ENCODE measurements around the gene C1orf226.

DNA sequence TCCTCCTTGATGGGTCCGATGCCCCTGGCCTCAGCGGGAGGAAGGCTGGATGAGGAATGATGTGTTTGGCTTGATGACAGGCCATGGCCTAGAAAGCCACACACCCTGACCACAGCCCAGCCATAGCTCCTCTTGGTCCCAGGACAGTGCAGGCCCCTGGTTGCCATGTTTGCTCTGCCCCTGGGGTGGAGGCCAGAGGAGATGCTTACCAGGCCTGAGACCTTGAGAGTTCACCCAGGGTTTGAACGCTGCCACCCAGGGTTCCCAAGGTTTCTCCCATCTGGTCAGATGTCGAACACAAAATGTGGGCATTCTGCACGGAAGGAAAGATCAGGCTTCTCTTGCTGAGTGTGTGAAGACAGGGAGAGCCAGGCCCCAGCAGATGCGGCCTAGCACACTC, 2.6 kb downstream of the C1orf226 start:
- no peak for TF ChIP-seq POLR2A (IDR thresholded peaks at IDR 0.05)
- TF ChIP-seq, protein P1, sequence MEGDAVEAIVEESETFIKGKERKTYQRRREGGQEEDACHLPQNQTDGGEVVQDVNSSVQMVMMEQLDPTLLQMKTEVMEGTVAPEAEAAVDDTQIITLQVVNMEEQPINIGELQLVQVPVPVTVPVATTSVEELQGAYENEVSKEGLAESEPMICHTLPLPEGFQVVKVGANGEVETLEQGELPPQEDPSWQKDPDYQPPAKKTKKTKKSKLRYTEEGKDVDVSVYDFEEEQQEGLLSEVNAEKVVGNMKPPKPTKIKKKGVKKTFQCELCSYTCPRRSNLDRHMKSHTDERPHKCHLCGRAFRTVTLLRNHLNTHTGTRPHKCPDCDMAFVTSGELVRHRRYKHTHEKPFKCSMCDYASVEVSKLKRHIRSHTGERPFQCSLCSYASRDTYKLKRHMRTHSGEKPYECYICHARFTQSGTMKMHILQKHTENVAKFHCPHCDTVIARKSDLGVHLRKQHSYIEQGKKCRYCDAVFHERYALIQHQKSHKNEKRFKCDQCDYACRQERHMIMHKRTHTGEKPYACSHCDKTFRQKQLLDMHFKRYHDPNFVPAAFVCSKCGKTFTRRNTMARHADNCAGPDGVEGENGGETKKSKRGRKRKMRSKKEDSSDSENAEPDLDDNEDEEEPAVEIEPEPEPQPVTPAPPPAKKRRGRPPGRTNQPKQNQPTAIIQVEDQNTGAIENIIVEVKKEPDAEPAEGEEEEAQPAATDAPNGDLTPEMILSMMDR (IDR thresholded peaks at IDR 0.05), result no peak

Measured in thyroid gland (tissue), 4 donors.